ENCODE measurements around the gene NCOA5. TPM values are rescaled to one million over a fixed set of nuclear protein-coding genes. Genes with fewer than 3 reads are reported as not detected.

Gene NCOA5
- total RNA-seq, 1 experiment from 2014 or later: 26.9 TPM

GRCh38 chr20:46137816-46138215 is 48.1 kb upstream of the NCOA5 start:
- Histone ChIP-seq H4K20me1 (ENCODE audit: low read length) (no peaks in the 10 kb centered on the region), H3K4me1 (ENCODE audit: insufficient read depth, low read length) (no peaks in the 10 kb centered on the region), H3K27me3 (ENCODE audit: low read length) (peaks cover 70% of the 10 kb centered on the region), H3K9ac (ENCODE audit: low read length) (no peak overlapping the region), H3F3A (ENCODE audit: low read length, unreplicated experiment) (no peaks in the 10 kb centered on the region), H3K79me2 (ENCODE audit: low read length) (no peaks in the 10 kb centered on the region), H3K4me2 (ENCODE audit: low read length) (no peak overlapping the region), H3K36me3 (ENCODE audit: low read depth, low read length) (no peaks in the 10 kb centered on the region), H3K4me3 (ENCODE audit: low read length) (no peak overlapping the region), H2AFZ (ENCODE audit: low read length) (no peak overlapping the region), H3K9me3 (ENCODE audit: low read length) (no peaks in the 10 kb centered on the region), H3K9me2 (replicated peaks; ENCODE audit: low read length) (no peaks in the 10 kb centered on the region), H3K27ac (ENCODE audit: low read length) (no peak overlapping the region)
- POLR2A ChIA-PET (ENCODE audit: unreplicated experiment): no interaction called here
- no peak for TF ChIP-seq EZH2phosphoT487 (IDR thresholded peaks at IDR 0.05; ENCODE audit: borderline replicate concordance, low read length)
- TF ChIP-seq EZH2 (IDR thresholded peaks at IDR 0.05; ENCODE audit: low read length, unreplicated experiment): no peak
- TF ChIP-seq CTCF (conservative IDR thresholded peaks at IDR 0.05; ENCODE audit: low read depth, low read length): no peak
- ATAC-seq (no peak), DNase-seq (no peak)
- intact Hi-C loops (cut with micrococcal nuclease): no loop called here
- CTCF ChIA-PET: no interaction called here
- BruUV-seq (replicated peaks): no TSS peak

DNA sequence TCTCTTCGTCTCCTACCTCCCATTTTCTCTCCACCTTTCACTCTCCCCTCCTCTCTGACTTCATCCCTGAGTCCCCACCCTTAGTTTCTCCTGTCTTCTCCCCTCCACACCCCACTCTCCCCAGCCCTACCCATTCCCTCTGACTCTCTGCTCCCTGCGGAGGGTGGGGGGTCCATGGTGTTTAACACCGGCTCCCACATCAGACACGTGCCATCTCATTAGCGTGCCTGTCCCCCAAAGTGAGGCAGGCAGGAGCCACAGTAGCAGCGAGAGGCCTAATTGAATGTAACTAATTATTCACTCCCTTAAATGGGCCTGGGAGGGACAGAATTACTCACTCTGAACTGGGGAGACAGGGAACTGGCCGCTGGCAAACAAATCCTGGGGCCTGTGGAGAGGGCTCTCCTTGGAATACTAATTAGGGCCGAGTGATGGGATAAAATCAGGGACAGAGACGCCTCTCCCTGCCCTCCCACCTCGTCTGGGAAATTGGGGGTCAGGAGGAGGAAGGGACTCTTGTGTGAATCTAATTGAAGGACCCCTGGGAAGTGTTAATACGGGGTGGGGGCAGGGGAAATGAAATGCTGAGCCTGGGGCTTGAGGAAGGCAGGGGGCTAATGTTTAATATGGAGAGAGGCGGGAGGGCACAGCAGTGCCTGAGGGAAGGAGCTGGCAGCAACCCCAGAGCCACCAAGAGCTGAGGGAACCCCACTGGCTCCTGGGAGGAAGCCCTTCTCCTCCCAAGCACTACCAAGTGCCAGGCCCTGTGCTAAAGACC is 46.3 kb upstream of the NCOA5 start:
- no peak overlapping the region for H3K9ac ChIP-seq (ENCODE audit: low read length)
- H3K9me2 ChIP-seq (replicated peaks; ENCODE audit: low read length): no peaks in the 10 kb centered on the region
- H3K79me2 ChIP-seq (ENCODE audit: low read length): no peaks in the 10 kb centered on the region
- no TSS peak for BruUV-seq (replicated peaks)
- H3K4me3 ChIP-seq (ENCODE audit: low read length): no peak overlapping the region
- H2AFZ ChIP-seq (ENCODE audit: low read length): no peak overlapping the region
- H3K4me2 ChIP-seq (ENCODE audit: low read length): no peak overlapping the region
- H3F3A ChIP-seq (ENCODE audit: low read length, unreplicated experiment): no peaks in the 10 kb centered on the region
- intact Hi-C loops (cut with micrococcal nuclease): no loop called here
- no peak overlapping the region for H3K27ac ChIP-seq (ENCODE audit: low read length)
- peaks cover 54% of the 10 kb centered on the region for H3K27me3 ChIP-seq (ENCODE audit: low read length)
- no peaks in the 10 kb centered on the region for H3K36me3 ChIP-seq (ENCODE audit: low read depth, low read length)
- ChIA-PET POLR2A (ENCODE audit: unreplicated experiment) (no interaction called here), CTCF (no interaction called here)
- H3K9me3 ChIP-seq (ENCODE audit: low read length): no peaks in the 10 kb centered on the region
- DNase-seq: no peak
- no peaks in the 10 kb centered on the region for H3K4me1 ChIP-seq (ENCODE audit: insufficient read depth, low read length)
- ATAC-seq: no peak
- H4K20me1 ChIP-seq (ENCODE audit: low read length): no peaks in the 10 kb centered on the region
- TF ChIP-seq CTCF (conservative IDR thresholded peaks at IDR 0.05; ENCODE audit: low read depth, low read length) (no peak), EZH2 (IDR thresholded peaks at IDR 0.05; ENCODE audit: low read length, unreplicated experiment) (no peak), EZH2phosphoT487 (IDR thresholded peaks at IDR 0.05; ENCODE audit: borderline replicate concordance, low read length) (no peak)

DNA sequence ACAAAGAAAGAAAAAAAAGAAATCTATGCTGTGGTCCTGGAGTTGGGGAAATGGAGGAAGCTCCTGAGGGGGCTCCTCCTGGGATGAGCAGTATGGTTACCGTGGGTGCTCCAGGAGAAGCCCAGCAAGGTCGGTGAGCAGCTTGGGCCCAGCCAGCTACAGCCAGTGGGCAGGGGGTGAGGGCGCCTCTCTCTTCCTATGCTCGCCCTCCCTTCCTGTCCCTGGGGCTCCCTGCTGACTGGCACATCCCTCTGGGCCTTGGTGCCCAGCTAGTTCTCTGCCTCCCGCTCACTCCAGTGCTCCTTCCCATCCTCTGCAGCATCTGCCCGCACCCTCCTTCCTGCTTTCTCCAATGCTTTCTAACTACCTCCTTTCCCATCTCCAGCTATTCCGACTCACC is 45.0 kb upstream of the NCOA5 start:
- no peaks in the 10 kb centered on the region for H3K79me2 ChIP-seq (ENCODE audit: low read length)
- DNase-seq: no peak
- H3K4me3 ChIP-seq (ENCODE audit: low read length): no peak overlapping the region
- H3K27me3 ChIP-seq (ENCODE audit: low read length): peaks cover 53% of the 10 kb centered on the region
- H3K9me2 ChIP-seq (replicated peaks; ENCODE audit: low read length): no peaks in the 10 kb centered on the region
- no TSS peak for BruUV-seq (replicated peaks)
- H3K4me1 ChIP-seq (ENCODE audit: insufficient read depth, low read length): no peaks in the 10 kb centered on the region
- no peak overlapping the region for H3K4me2 ChIP-seq (ENCODE audit: low read length)
- H3K27ac ChIP-seq (ENCODE audit: low read length): no peak overlapping the region
- no peak overlapping the region for H2AFZ ChIP-seq (ENCODE audit: low read length)
- no peaks in the 10 kb centered on the region for H4K20me1 ChIP-seq (ENCODE audit: low read length)
- H3K36me3 ChIP-seq (ENCODE audit: low read depth, low read length): no peaks in the 10 kb centered on the region
- no peak for ATAC-seq
- H3F3A ChIP-seq (ENCODE audit: low read length, unreplicated experiment): no peaks in the 10 kb centered on the region
- no peaks in the 10 kb centered on the region for H3K9me3 ChIP-seq (ENCODE audit: low read length)
- intact Hi-C loops (cut with micrococcal nuclease): loop anchor here (5.0 kb wide), 3 partner anchors 178 to 353 kb away; no protein-coding TSS in a partner anchor
- ChIA-PET CTCF (no interaction called here), POLR2A (ENCODE audit: unreplicated experiment) (no interaction called here)
- no peak for TF ChIP-seq EZH2phosphoT487 (IDR thresholded peaks at IDR 0.05; ENCODE audit: borderline replicate concordance, low read length)
- TF ChIP-seq CTCF (conservative IDR thresholded peaks at IDR 0.05; ENCODE audit: low read depth, low read length): no peak
- TF ChIP-seq EZH2 (IDR thresholded peaks at IDR 0.05; ENCODE audit: low read length, unreplicated experiment): no peak
- H3K9ac ChIP-seq (ENCODE audit: low read length): no peak overlapping the region
